Prostate gland (tissue), 2 donors: Measurements from ENCODE around the gene TMEM14A. TPM values are rescaled to one million over a fixed set of nuclear protein-coding genes. Genes with fewer than 3 reads are reported as not detected.

Experiments
- DNase-seq: peaks from one replicate; pipeline ENCODE4 v3.0.0-alpha.2; 2019; ENCODE audit warnings: low spot score
- H3K27ac ChIP-seq, 2 donors: fragments of 200-600 bp; sonication (generic); 2 replicates each; pipeline ENCODE4 v1.5.1; 2017 to 2019
- H3K27me3 ChIP-seq: fragments of 200-600 bp; sonication (generic); replicated peaks from 2 replicates; pipeline ENCODE4 v1.5.1; 2019; ENCODE audit not compliant: insufficient read depth
- H3K36me3 ChIP-seq, 2 donors: fragments of 200-600 bp; sonication (generic); 1 replicate in 1 of 2; 2 replicates in 1 of 2; pipeline versions ENCODE4 v1.5.1 to v1.8.1; 2017 to 2019
- H3K4me1 ChIP-seq: fragments of 200-600 bp; sonication (generic); replicated peaks from 2 replicates; pipeline ENCODE4 v1.5.1; 2019
- H3K4me3 ChIP-seq, 2 donors: fragments of 200-600 bp; sonication (generic); 2 replicates each; pipeline ENCODE4 v1.5.1; 2017 to 2019
- H3K9me3 ChIP-seq: fragments of 200-600 bp; sonication (generic); 2 replicates; pipeline ENCODE4 v1.5.1; 2017
- CTCF ChIP-seq, 4 experiments: fragments of 200-600 bp in 2 of 4; fragments of 450-650 bp in 2 of 4; sonication (generic) in 2 of 4; IDR thresholded peaks; 1 replicate in 3 of 4; 2 replicates in 1 of 4; pipeline ENCODE4 v1.5.1; 2016 to 2019; ENCODE audit warnings: antibody characterized with exemption in 4 of 4, mild to moderate bottlenecking in 2 of 4, moderate library complexity in 2 of 4
- POLR2A ChIP-seq: fragments of 450-650 bp; IDR thresholded peaks from one replicate; pipeline ENCODE4 v1.6.1; 2016; ENCODE audit warnings: antibody characterized with exemption, mild to moderate bottlenecking
- POLR2AphosphoS5 ChIP-seq: sonication (generic); formaldehyde crosslinking; IDR thresholded peaks from one replicate; pipeline ENCODE4 v1.6.1; 2017; ENCODE audit warnings: antibody characterized with exemption
- WGBS: methylation state at CpG from one replicate; pipeline ENCODE4 v1.1.5; 2018; 5-methylcytosine and 5-hydroxymethylcytosine counted together
- intact Hi-C: fragments of 100-400 bp; cut with DNase I; formaldehyde crosslinking; loops from one replicate; pipeline ENCODE4 v1.14.2; 2022
- total RNA-seq, 2 donors: library from RNA; depleted of rRNA; stranded (reverse); fragments of >200 nt; gene quantifications; one replicate each; pipeline ENCODE4 v1.1.0, GENCODE V29; 2016

The TMEM14A gene
- total RNA-seq, 2 donors from 2014 or later = 55.6 to 56.4 TPM

GRCh38 chr6:52725143-52725534 is 54.2 kb downstream of the TMEM14A start:
- peaks cover 5% of the 10 kb centered on the region for H3K4me1 ChIP-seq
- H3K27ac ChIP-seq = peak overlapping the region; percentile 35 to 80
- H3K36me3 ChIP-seq = no peaks in the 10 kb centered on the region
- H3K4me3 ChIP-seq = no peak overlapping the region
- no peak for TF ChIP-seq CTCF (IDR thresholded peaks at IDR 0.05)
- TF ChIP-seq POLR2A = no peak
- TF ChIP-seq POLR2AphosphoS5 = no peak
- no peaks in the 10 kb centered on the region for H3K9me3 ChIP-seq
- intact Hi-C loops = no loop called here
- DNase-seq = peak; percentile 49
- H3K27me3 ChIP-seq = no peaks in the 10 kb centered on the region
- 51% methylated on average over 3 of the region's 3 CpGs for WGBS

- H3K4me1 ChIP-seq = peaks cover 5% of the 10 kb centered on the region
- no peaks in the 10 kb centered on the region for H3K9me3 ChIP-seq
- peak overlapping the region; percentile 35 to 80 for H3K27ac ChIP-seq
- no peaks in the 10 kb centered on the region for H3K36me3 ChIP-seq
- DNase-seq = peak; percentile 65
- no peaks in the 10 kb centered on the region for H3K27me3 ChIP-seq
- 59% methylated on average over 2 of the region's 2 CpGs for WGBS
- intact Hi-C loops = no loop called here
- no peak overlapping the region for H3K4me3 ChIP-seq
- TF ChIP-seq CTCF (IDR thresholded peaks at IDR 0.05) = peak in 1 of 4 experiments; percentile 13
- peak; percentile 88 for TF ChIP-seq POLR2AphosphoS5
- no peak for TF ChIP-seq POLR2A
These were observed 54.8 kb downstream of the TMEM14A start for GRCh38 chr6:52725535-52726192.

- H3K4me3 ChIP-seq = no peak overlapping the region
- 55% methylated on average over 2 of the region's 2 CpGs for WGBS
- H3K4me1 ChIP-seq = peaks cover 5% of the 10 kb centered on the region
- DNase-seq = no peak
- peak overlapping the region in 1 of 2 donors; percentile 80 for H3K27ac ChIP-seq
- no peaks in the 10 kb centered on the region for H3K27me3 ChIP-seq
- no peaks in the 10 kb centered on the region for H3K36me3 ChIP-seq
- no peak for TF ChIP-seq CTCF (IDR thresholded peaks at IDR 0.05)
- no peak for TF ChIP-seq POLR2AphosphoS5
- no peak for TF ChIP-seq POLR2A
- intact Hi-C loops = no loop called here
- no peaks in the 10 kb centered on the region for H3K9me3 ChIP-seq
These were observed 55.3 kb downstream of the TMEM14A start for GRCh38 chr6:52726193-52726542.

GRCh38 chr6:52726741-52727535 is 56.0 kb downstream of the TMEM14A start:
- no peak for TF ChIP-seq POLR2A
- no peak for TF ChIP-seq POLR2AphosphoS5
- TF ChIP-seq CTCF (IDR thresholded peaks at IDR 0.05) = no peak
- no peak for DNase-seq
- Histone ChIP-seq H3K4me3 (no peak overlapping the region), H3K4me1 (peaks cover 5% of the 10 kb centered on the region), H3K36me3 (no peaks in the 10 kb centered on the region), H3K27ac (peak overlapping the region in 1 of 2 donors; percentile 80), H3K9me3 (no peaks in the 10 kb centered on the region), H3K27me3 (no peaks in the 10 kb centered on the region)
- intact Hi-C loops = no loop called here
- 88% methylated on average over 15 of the region's 15 CpGs for WGBS

- H3K4me1 ChIP-seq = peaks cover 5% of the 10 kb centered on the region
- peak overlapping the region in 1 of 2 donors; percentile 24 for H3K27ac ChIP-seq
- H3K4me3 ChIP-seq = no peak overlapping the region
- no peaks in the 10 kb centered on the region for H3K9me3 ChIP-seq
- intact Hi-C loops = no loop called here
- 98% methylated on average over 2 of the region's 2 CpGs for WGBS
- no peaks in the 10 kb centered on the region for H3K36me3 ChIP-seq
- DNase-seq = no peak
- H3K27me3 ChIP-seq = no peaks in the 10 kb centered on the region
- TF ChIP-seq POLR2AphosphoS5 = no peak
- no peak for TF ChIP-seq CTCF (IDR thresholded peaks at IDR 0.05)
- no peak for TF ChIP-seq POLR2A
These were observed 57.0 kb downstream of the TMEM14A start for GRCh38 chr6:52727908-52728307.
